K562 (cell line): ENCODE data around the gene KCNK4. TPM values are rescaled to one million over a fixed set of nuclear protein-coding genes. Genes with fewer than 3 reads are reported as not detected.

Source experiments
- ATAC-seq: fragments of 200-7000 bp; cut with Tn5 transposase; 3 replicates; pipeline ENCODE4 v1.9.1; 2020; ENCODE audit warnings: moderate library complexity
- BruUV-seq: library from RNA; stranded (reverse); fragments of 400-500 nt; replicated peaks from 2 replicates; lab custom pipeline; 2021; lab: Mats Ljungman, UMichigan
- CTCF ChIA-PET: fragments of 300-600 bp; formaldehyde crosslinking; extraction: SDS; loops from one replicate; lab custom pipeline; 2021; ENCODE audit warnings: low intra/inter-chr PET ratio; lab: Yijun Ruan, JAX
- POLR2A ChIA-PET: fragments of 300-600, 350-650 bp; sonication (Branson Sonifier 250); formaldehyde crosslinking; extraction: SDS; loops from one replicate; lab custom pipeline; 2021; ENCODE audit warnings: antibody characterized with exemption, inconsistent platforms; lab: Yijun Ruan, JAX
- DNase-seq, 4 experiments: peaks; one replicate each; pipeline versions ENCODE4 v3.0.0 to v3.0.0-alpha.2; 2011 to 2018; ENCODE audit warnings: low spot score in 3 of 4, mixed read lengths in 3 of 4; ENCODE audit errors: extremely low read depth in 1 of 4
- FAIRE-seq: peaks from 2 replicates; lab custom pipeline; 2011; peaks lifted over from hg19 to GRCh38; lab: Jason Lieb, UNC
- H2AFZ ChIP-seq: 2 replicates; pipeline ENCODE4 v1.6.0; 2011; ENCODE audit warnings: low read depth, low read length, control low read depth, inconsistent platforms
- H3K27ac ChIP-seq: fragments of 200-600 bp; 3 replicates; pipeline ENCODE4 v1.8.0; 2011; ENCODE audit warnings: low read depth, mild to moderate bottlenecking, control low read depth, inconsistent platforms, low read length, moderate library complexity, mixed read lengths; ENCODE audit errors: extremely low read depth
- H3K27me3 ChIP-seq, 2 experiments: fragments of 300-600 bp in 1 of 2; 2 replicates in 1 of 2; 3 replicates in 1 of 2; pipeline versions ENCODE4 v1.6.0 to v1.8.0; 2011; ENCODE audit warnings: inconsistent platforms in 2 of 2, low read length in 2 of 2, mild to moderate bottlenecking in 1 of 2, mixed read lengths in 1 of 2, moderate library complexity in 1 of 2; ENCODE audit not compliant: control insufficient read depth in 2 of 2, insufficient read depth in 2 of 2
- H3K36me3 ChIP-seq: fragments of 300-600 bp; 3 replicates; pipeline ENCODE4 v1.8.0; 2011; ENCODE audit warnings: mild to moderate bottlenecking, low read length, inconsistent platforms; ENCODE audit not compliant: control insufficient read depth, insufficient read depth
- H3K4me1 ChIP-seq, 2 experiments: fragments of 200-600 bp in 1 of 2; replicated peaks in 1 of 2; 2 replicates in 1 of 2; 3 replicates in 1 of 2; pipeline versions ENCODE4 v1.5.1 to v1.8.0; 2011; ENCODE audit warnings: inconsistent platforms in 2 of 2, low read length in 2 of 2, mild to moderate bottlenecking in 1 of 2, mixed read lengths in 1 of 2, moderate library complexity in 1 of 2; ENCODE audit not compliant: control insufficient read depth in 2 of 2, insufficient read depth in 2 of 2
- H3K4me2 ChIP-seq: 2 replicates; pipeline ENCODE4 v1.6.1; 2011; ENCODE audit warnings: low read length, control low read depth, inconsistent platforms, mixed read lengths; ENCODE audit not compliant: insufficient read depth
- H3K4me3 ChIP-seq: fragments of 200-600 bp; sonication (generic), shearing (Covaris generic); 2 replicates; pipeline ENCODE4 v1.5.1; 2016; ENCODE audit warnings: control low read depth, inconsistent platforms
- H3K79me2 ChIP-seq: fragments of 200-600 bp; 3 replicates; pipeline ENCODE4 v1.8.0; 2011; ENCODE audit warnings: low read length, inconsistent platforms; ENCODE audit not compliant: control insufficient read depth, insufficient read depth
- H3K9ac ChIP-seq, 2 experiments: 2 replicates each; pipeline versions ENCODE4 v1.6.0 to v1.6.1; 2011; ENCODE audit warnings: low read depth in 2 of 2, low read length in 2 of 2, control low read depth in 1 of 2, inconsistent platforms in 1 of 2, mild to moderate bottlenecking in 1 of 2, mixed read lengths in 1 of 2; ENCODE audit not compliant: insufficient read depth in 1 of 2
- H3K9me1 ChIP-seq: one replicate; pipeline ENCODE4 v1.6.0; 2011; ENCODE audit warnings: inconsistent platforms, mild to moderate bottlenecking, low read length, moderate library complexity; ENCODE audit not compliant: control insufficient read depth, insufficient read depth
- H3K9me3 ChIP-seq: replicated peaks from 2 replicates; pipeline ENCODE4 v1.5.1; 2011; ENCODE audit warnings: low read depth, low read length, inconsistent platforms; ENCODE audit not compliant: control insufficient read depth, insufficient read depth
- H4K20me1 ChIP-seq: replicated peaks from 2 replicates; pipeline ENCODE4 v1.6.1; 2011; ENCODE audit warnings: low read length, inconsistent platforms, mixed read lengths; ENCODE audit not compliant: control insufficient read depth, insufficient read depth
- CEBPG ChIP-seq, 3 experiments: fragments of 200-800 bp in 1 of 3; sonication (Bioruptor generic) in 1 of 3; sonication (generic) in 1 of 3; formaldehyde crosslinking in 1 of 3; IDR thresholded peaks in 2 of 3; conservative IDR thresholded peaks in 1 of 3; 2 replicates each; pipeline versions ENCODE4 v1.6.1 to v1.8.0; 2016 to 2022; ENCODE audit warnings: missing compliant biosample characterization in 2 of 3, missing genetic modification characterization in 2 of 3, mild to moderate bottlenecking in 1 of 3, missing genetic modification reagents in 1 of 3
- CTBP1 ChIP-seq: fragments of 450-650 bp; IDR thresholded peaks from 2 replicates; pipeline ENCODE4 v1.6.1; 2016; ENCODE audit warnings: borderline replicate concordance
- EGR1 ChIP-seq: fragments of 450-650 bp; conservative IDR thresholded peaks from 2 replicates; pipeline ENCODE4 v1.6.1; 2017; ENCODE audit warnings: mild to moderate bottlenecking
- ESRRB ChIP-seq: fragments of 250-450 bp; sonication (Bioruptor Pico); IDR thresholded peaks from 2 replicates; pipeline ENCODE4 v1.5.0; 2020; ENCODE audit warnings: mild to moderate bottlenecking, moderate library complexity, borderline replicate concordance
- GATAD2B ChIP-seq: fragments of 450-650 bp; IDR thresholded peaks from 2 replicates; pipeline ENCODE4 v1.6.1; 2017; ENCODE audit warnings: mild to moderate bottlenecking, borderline replicate concordance
- KDM4B ChIP-seq, 2 experiments: fragments of 450-650 bp in 1 of 2; sonication (generic) in 1 of 2; IDR thresholded peaks; 2 replicates each; pipeline ENCODE4 v1.6.1; 2016 to 2017; ENCODE audit warnings: borderline replicate concordance in 2 of 2, antibody characterized with exemption in 1 of 2, low read depth in 1 of 2, mild to moderate bottlenecking in 1 of 2
- NFIX ChIP-seq: fragments of 250-450 bp; sonication (Bioruptor Pico); IDR thresholded peaks from 2 replicates; pipeline ENCODE4 v1.4.0; 2020; ENCODE audit warnings: low read depth, mild to moderate bottlenecking, moderate library complexity
- NONO ChIP-seq, 2 experiments: fragments of 200-400 bp in 1 of 2; fragments of 450-650 bp in 1 of 2; formaldehyde crosslinking in 1 of 2; IDR thresholded peaks; 2 replicates each; pipeline ENCODE4 v1.6.1; 2017; ENCODE audit warnings: low read depth in 2 of 2, mild to moderate bottlenecking in 2 of 2, moderate library complexity in 2 of 2, low read length in 1 of 2
- NRF1 ChIP-seq, 2 experiments: fragments of 450-650 bp; IDR thresholded peaks in 1 of 2; conservative IDR thresholded peaks in 1 of 2; 2 replicates each; pipeline ENCODE4 v1.6.1; 2014; ENCODE audit warnings: mild to moderate bottlenecking in 2 of 2
- NUFIP1 ChIP-seq: fragments of 450-650 bp; IDR thresholded peaks from 2 replicates; pipeline ENCODE4 v1.6.1; 2018; ENCODE audit not compliant: partially characterized antibody
- PHF8 ChIP-seq: fragments of 200-600 bp; sonication (generic); IDR thresholded peaks from 2 replicates; pipeline ENCODE4 v1.6.1; 2012; ENCODE audit warnings: mixed run types, mild to moderate bottlenecking, inconsistent platforms, low read length, moderate library complexity, borderline replicate concordance
- POLR2H ChIP-seq: IDR thresholded peaks from 2 replicates; pipeline ENCODE4 v1.6.1; 2016; ENCODE audit warnings: missing genetic modification characterization, low read depth, mild to moderate bottlenecking, control low read depth, missing compliant biosample characterization, moderate library complexity
- SAP30 ChIP-seq: fragments of 200-600 bp; sonication (generic); IDR thresholded peaks from 2 replicates; pipeline ENCODE4 v1.6.1; 2012; ENCODE audit warnings: borderline replicate concordance, low read depth, mild to moderate bottlenecking, moderate library complexity, low read length, control low read depth, inconsistent platforms; ENCODE audit not compliant: insufficient read depth, poor library complexity, severe bottlenecking
- SMARCA5 ChIP-seq: fragments of 450-650 bp; IDR thresholded peaks from 2 replicates; pipeline ENCODE4 v1.6.1; 2016
- TEAD2 ChIP-seq: fragments of 450-650 bp; IDR thresholded peaks from 2 replicates; pipeline ENCODE4 v1.6.1; 2016; ENCODE audit warnings: missing genetic modification characterization, control low read depth, missing compliant biosample characterization
- ZBTB7A ChIP-seq: IDR thresholded peaks from 2 replicates; pipeline ENCODE4 v1.6.1; 2011; ENCODE audit warnings: low read depth, mild to moderate bottlenecking, low read length, moderate library complexity, borderline replicate concordance; ENCODE audit not compliant: control insufficient read depth
- ZNF41 ChIP-seq: fragments of 250-450 bp; sonication (Bioruptor Pico); conservative IDR thresholded peaks from 2 replicates; pipeline ENCODE4 v1.4.0; 2020; ENCODE audit warnings: mild to moderate bottlenecking
- ZNF717 ChIP-seq: fragments of 250-450 bp; sonication (Bioruptor Pico); IDR thresholded peaks from 2 replicates; pipeline ENCODE4 v1.5.0; 2021
- WGBS: fragments of 100-300 bp; shearing (Covaris generic); methylation state at CpG from one replicate; pipeline ENCODE4 v1.1.6; 2016; ENCODE audit warnings: low coverage, mixed read lengths; ENCODE audit not compliant: insufficient coverage; ENCODE audit errors: missing lambda C conversion rate; 5-methylcytosine and 5-hydroxymethylcytosine counted together
- in situ Hi-C: fragments of 300-500 bp; cut with MboI; formaldehyde crosslinking; loops from 4 replicates; pipeline ENCODE4 v1.15.0; 2018; ENCODE audit warnings: inconsistent platforms, mixed read lengths
- intact Hi-C: fragments of 100-400 bp; cut with micrococcal nuclease; formaldehyde crosslinking; loops from 2 replicates; pipeline ENCODE4 v1.14.2; 2022
- polyA plus RNA-seq, 8 experiments: library from polyadenylated mRNA; depleted of rRNA in 4 of 8; stranded (reverse) in 5 of 8; unstranded in 3 of 8; fragments of >200 nt; fragmentation: Nextera tagmentation in 2 of 8; fragmentation: Illumina TruSeq in 1 of 8; extraction: Ambion mirVana in 2 of 8; extraction: Trizol in 1 of 8; gene quantifications; 2 replicates each; pipeline versions ENCODE4 v1.2.1 to v1.2.3, GENCODE V29; 2011 to 2014; ENCODE audit warnings: inconsistent platforms in 1 of 8, missing spikeins in 1 of 8
- total RNA-seq, 7 experiments: library from RNA; depleted of rRNA in 6 of 7; stranded (reverse); fragments of >200 nt in 6 of 7; fragmentation: Illumina TruSeq in 2 of 7; extraction: Trizol in 2 of 7; gene quantifications; 2 replicates each; pipeline versions ENCODE4 v1.2.1 to v1.2.3, GENCODE V29; 2011 to 2021; ENCODE audit warnings: low replicate concordance in 1 of 7
- TF ChIP-seq, protein P1 (sequence below): fragments of 250-450 bp; sonication (Bioruptor Pico); IDR thresholded peaks from 2 replicates; pipeline ENCODE4 v1.8.0; 2021; ENCODE audit warnings: mild to moderate bottlenecking, moderate library complexity

KCNK4 gene
- total and polyA plus RNA-seq, 9 of the 15 experiments (the other 6 are each of a cell fraction or from before 2014, with no cell fraction given) = not detected

DNA sequence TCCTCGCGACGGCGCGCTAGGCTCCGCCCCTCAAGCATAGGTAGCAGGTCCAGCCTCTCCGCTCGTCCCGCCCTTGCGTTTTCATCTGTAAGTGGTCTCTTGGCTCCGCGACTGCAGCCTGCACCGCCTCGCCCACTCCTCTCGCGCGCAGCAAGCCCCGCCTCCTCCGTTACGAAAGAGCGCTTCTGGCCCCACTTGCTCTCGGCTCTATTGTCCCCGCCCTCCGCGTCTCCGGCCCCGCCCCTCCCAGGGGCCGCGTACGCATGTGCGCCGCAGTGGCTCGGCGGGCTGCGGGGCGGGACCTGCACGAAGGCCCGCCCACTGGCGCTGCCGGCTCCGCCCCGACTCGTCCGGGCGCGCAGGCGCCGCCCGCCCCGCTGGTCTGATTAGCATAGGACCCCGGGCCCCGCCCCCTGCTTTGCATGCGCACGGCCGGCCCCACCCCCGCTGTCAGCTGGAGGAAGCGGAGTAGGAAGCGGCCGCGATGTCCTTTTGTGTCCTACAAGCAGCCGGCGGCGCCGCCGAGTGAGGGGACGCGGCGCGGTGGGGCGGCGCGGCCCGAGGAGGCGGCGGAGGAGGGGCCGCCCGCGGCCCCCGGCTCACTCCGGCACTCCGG lies 14.1 kb downstream of the KCNK4 start, which contains the start of gene ESRRA:
ESRRA (plus strand) TSS at position 450 of the 616 bp plus-strand sequence. CDS start 1,656 bp downstream, outside the sequence.
- in situ Hi-C loops (no loop called here), intact Hi-C loops (loop anchor here (2.0 to 10.0 kb wide), 4 partner anchors 34 to 470 kb away; partner anchors contain the start of genes FKBP2, MARK2 and PPP1R14B)
- H3K27ac ChIP-seq = peak within 1 kb of the TSS; percentile 100
- peak within 1 kb of the TSS; percentile 93 for H3K4me3 ChIP-seq
- BruUV-seq = no TSS peak
- H3K79me2 ChIP-seq = peaks cover 43% of the 10 kb centered on the region
- FAIRE-seq (peak; percentile 96), ATAC-seq (peak; percentile 83), DNase-seq (peak; percentile 95 to 99 (median 98))
- H3K36me3 ChIP-seq = peaks cover 25% of the 10 kb centered on the region; the same call in 2 of the 3 replicates
- peak within 1 kb of the TSS; percentile 98 to 100 for H3K9ac ChIP-seq
- ChIA-PET CTCF (interaction anchor here (1.4 kb wide), 1 partner anchor 101 kb away, joined by 10 read pairs; no protein-coding TSS in a partner anchor), POLR2A (interaction anchor here (0.5 to 5.8 kb wide), 11 partner anchors 20 to 580 kb away, joined by 3 to 68 read pairs (median 4); partner anchors contain the start of genes BAD, FERMT3 and PPP1R14B)
- H2AFZ ChIP-seq = peak within 1 kb of the TSS; percentile 93
- H3K9me3 ChIP-seq = no peaks in the 10 kb centered on the region
- H3K4me2 ChIP-seq = peak within 1 kb of the TSS; percentile 100
- H3K27me3 ChIP-seq = no peaks in the 10 kb centered on the region
- peaks cover 32 to 46% of the 10 kb centered on the region in 2 experiments for H3K4me1 ChIP-seq
- H4K20me1 ChIP-seq = no peaks in the 10 kb centered on the region; the same call in 1 of the 2 replicates
- WGBS = 0% methylated on average over 32 of the region's 81 CpGs
- peaks cover 5% of the 10 kb centered on the region for H3K9me1 ChIP-seq
- no peak for TF ChIP-seq TEAD2 (tag)
- TF ChIP-seq CTBP1 = peak; percentile 24
- TF ChIP-seq KDM4B (IDR thresholded peaks at IDR 0.05; ENCODE audit: borderline replicate concordance in 2 of 2, low read depth in 1 of 2) = no peak
- no peak for TF ChIP-seq ESRRB (CRISPR knock-in tag)
- peak; percentile 60 for TF ChIP-seq SAP30
- TF ChIP-seq, protein P1, sequence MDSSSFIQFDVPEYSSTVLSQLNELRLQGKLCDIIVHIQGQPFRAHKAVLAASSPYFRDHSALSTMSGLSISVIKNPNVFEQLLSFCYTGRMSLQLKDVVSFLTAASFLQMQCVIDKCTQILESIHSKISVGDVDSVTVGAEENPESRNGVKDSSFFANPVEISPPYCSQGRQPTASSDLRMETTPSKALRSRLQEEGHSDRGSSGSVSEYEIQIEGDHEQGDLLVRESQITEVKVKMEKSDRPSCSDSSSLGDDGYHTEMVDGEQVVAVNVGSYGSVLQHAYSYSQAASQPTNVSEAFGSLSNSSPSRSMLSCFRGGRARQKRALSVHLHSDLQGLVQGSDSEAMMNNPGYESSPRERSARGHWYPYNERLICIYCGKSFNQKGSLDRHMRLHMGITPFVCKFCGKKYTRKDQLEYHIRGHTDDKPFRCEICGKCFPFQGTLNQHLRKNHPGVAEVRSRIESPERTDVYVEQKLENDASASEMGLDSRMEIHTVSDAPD (CRISPR knock-in tag) = no peak
- peak in 1 of 2 experiments; percentile 65; a peak in 2 of 4 replicates for TF ChIP-seq NONO (IDR thresholded peaks at IDR 0.05; ENCODE audit: low read depth in 2 of 2, low read length in 1 of 2)
- peak; percentile 23; the same call in 1 of the 2 replicates for TF ChIP-seq PHF8
- peak; percentile 78; the same call in 1 of the 2 replicates for TF ChIP-seq GATAD2B
- TF ChIP-seq CEBPG (CRISPR knock-in tag; IDR thresholded peaks at IDR 0.05) = peak; percentile 65
- peak in 1 of 2 experiments; percentile 34; a peak in 1 of 4 replicates for TF ChIP-seq CEBPG (tag; conservative IDR thresholded peaks at IDR 0.05 in 1 of 2, IDR thresholded peaks at IDR 0.05 in 1 of 2)
- TF ChIP-seq ZBTB7A = peak; percentile 97
- TF ChIP-seq NRF1 (conservative IDR thresholded peaks at IDR 0.05 in 1 of 2, IDR thresholded peaks at IDR 0.05 in 1 of 2) = peak; percentile 98
- TF ChIP-seq NFIX = no peak
- TF ChIP-seq SMARCA5 = no peak
- TF ChIP-seq NUFIP1 = no peak
- TF ChIP-seq EGR1 = peak; percentile 64
- TF ChIP-seq ZNF717 (CRISPR knock-in tag) = no peak
- TF ChIP-seq POLR2H = 0 out of 2 replicates have a peak, but pooled peaks have one; percentile 50
- TF ChIP-seq ZNF41 (CRISPR knock-in tag) = no peak
